IMR-90 (cell line): ENCODE data around the gene LSM6. TPM values are rescaled to one million over a fixed set of nuclear protein-coding genes. Genes with fewer than 3 reads are reported as not detected.

Source experiments
- ATAC-seq: fragments of 200-7000 bp; cut with Tn5 transposase; 2 replicates; pipeline ENCODE4 v1.9.1; 2020; ENCODE audit warnings: low read depth, mild to moderate bottlenecking, moderate library complexity
- Bru-seq: library from RNA; stranded (reverse); fragments of 400-500 nt; gene quantifications from one replicate; lab custom pipeline; 2021; lab: Mats Ljungman, UMichigan
- BruChase-seq, 2 experiments: library from RNA; stranded (reverse); fragments of 400-500 nt; gene quantifications; one replicate each; lab custom pipeline; 2021; lab: Mats Ljungman, UMichigan
- BruUV-seq: library from RNA; stranded (reverse); fragments of 400-500 nt; replicated peaks from 2 replicates; lab custom pipeline; 2021; lab: Mats Ljungman, UMichigan
- CTCF ChIA-PET: fragments of 300-600 bp; formaldehyde crosslinking; extraction: SDS; loops from one replicate; lab custom pipeline; 2021; ENCODE audit warnings: antibody characterized with exemption; lab: Yijun Ruan, JAX
- POLR2A ChIA-PET: fragments of 300-600 bp; sonication (Branson Sonifier 250); formaldehyde crosslinking; loops from one replicate; lab custom pipeline; 2022; ENCODE audit warnings: antibody characterized with exemption; ENCODE audit not compliant: unreplicated experiment; lab: Charles Lee
- DNase-seq: peaks from one replicate; pipeline ENCODE4 v3.0.0; 2013
- H2AFZ ChIP-seq: replicated peaks from 2 replicates; pipeline ENCODE3; 2013; ENCODE audit warnings: low read length, mild to moderate bottlenecking; ENCODE audit not compliant: poor library complexity
- H2AK5ac ChIP-seq: 2 replicates; pipeline ENCODE4 v1.6.1; 2013; ENCODE audit warnings: low read depth, low read length, inconsistent platforms
- H2AK9ac ChIP-seq: replicated peaks from 2 replicates; pipeline ENCODE3; 2013; ENCODE audit warnings: mild to moderate bottlenecking, low read depth, low read length, moderate library complexity; ENCODE audit not compliant: poor library complexity
- H2BK120ac ChIP-seq: 2 replicates; pipeline ENCODE4 v1.6.1; 2013; ENCODE audit warnings: low read depth, low read length, inconsistent platforms
- H2BK15ac ChIP-seq: 3 replicates; pipeline ENCODE4 v1.6.1; 2013; ENCODE audit warnings: low read depth, low read length, inconsistent platforms
- H2BK20ac ChIP-seq: 2 replicates; pipeline ENCODE4 v1.6.1; 2013; ENCODE audit warnings: low read depth, mild to moderate bottlenecking, inconsistent platforms, low read length, moderate library complexity
- H2BK5ac ChIP-seq: 2 replicates; pipeline ENCODE4 v1.6.1; 2013; ENCODE audit warnings: mild to moderate bottlenecking, low read depth, low read length, inconsistent platforms; ENCODE audit not compliant: poor library complexity, severe bottlenecking
- H3K14ac ChIP-seq: replicated peaks from 2 replicates; pipeline ENCODE4 v1.6.1; 2013; ENCODE audit warnings: low read depth, low read length, inconsistent platforms
- H3K18ac ChIP-seq: 2 replicates; pipeline ENCODE4 v1.6.1; 2013; ENCODE audit warnings: low read depth, low read length, control low read depth
- H3K23ac ChIP-seq: 2 replicates; pipeline ENCODE4 v1.6.1; 2013; ENCODE audit warnings: low read depth, low read length, inconsistent platforms
- H3K27ac ChIP-seq: 2 replicates; pipeline ENCODE4 v1.5.1; 2013; ENCODE audit warnings: mild to moderate bottlenecking, control low read depth, low read length; ENCODE audit not compliant: insufficient read depth
- H3K27me3 ChIP-seq: 2 replicates; pipeline ENCODE4 v1.6.1; 2013; ENCODE audit warnings: low read length; ENCODE audit not compliant: control insufficient read depth, insufficient read depth
- H3K36me3 ChIP-seq: 2 replicates; pipeline ENCODE4 v1.6.1; 2013; ENCODE audit warnings: low read length, mixed read lengths; ENCODE audit not compliant: control insufficient read depth, insufficient read depth
- H3K4ac ChIP-seq: 2 replicates; pipeline ENCODE4 v1.6.1; 2013; ENCODE audit warnings: low read depth, low read length, inconsistent platforms
- H3K4me1 ChIP-seq: 2 replicates; pipeline ENCODE4 v1.6.1; 2013; ENCODE audit warnings: low read length, mixed read lengths; ENCODE audit not compliant: control insufficient read depth, insufficient read depth
- H3K4me2 ChIP-seq: 2 replicates; pipeline ENCODE4 v1.6.1; 2013; ENCODE audit warnings: low read depth, mild to moderate bottlenecking, control low read depth, low read length, moderate library complexity
- H3K4me3 ChIP-seq: 2 replicates; pipeline ENCODE4 v1.5.1; 2013; ENCODE audit warnings: low read depth, mild to moderate bottlenecking, control low read depth, low read length, moderate library complexity; ENCODE audit not compliant: insufficient read depth
- H3K56ac ChIP-seq: 2 replicates; pipeline ENCODE4 v1.6.1; 2013; ENCODE audit warnings: low read length, inconsistent platforms; ENCODE audit not compliant: insufficient read depth; ENCODE audit errors: extremely low read depth
- H3K79me1 ChIP-seq, 2 experiments: 2 replicates each; pipeline ENCODE4 v1.6.1; 2013; ENCODE audit warnings: low read length in 2 of 2, inconsistent platforms in 1 of 2, low read depth in 1 of 2
- H3K9ac ChIP-seq: 2 replicates; pipeline ENCODE4 v1.6.1; 2013; ENCODE audit warnings: low read depth, low read length, control low read depth
- H3K9me1 ChIP-seq: 2 replicates; pipeline ENCODE4 v1.6.1; 2013; ENCODE audit warnings: low read length, inconsistent platforms; ENCODE audit not compliant: insufficient read depth
- H3K9me3 ChIP-seq: 2 replicates; pipeline ENCODE4 v1.6.1; 2013; ENCODE audit warnings: low read length; ENCODE audit not compliant: control insufficient read depth, insufficient read depth
- H4K20me1 ChIP-seq: 2 replicates; pipeline ENCODE4 v1.6.1; 2013; ENCODE audit warnings: low read length, inconsistent platforms; ENCODE audit not compliant: insufficient read depth
- H4K5ac ChIP-seq: 2 replicates; pipeline ENCODE4 v1.6.1; 2013; ENCODE audit warnings: mild to moderate bottlenecking, low read depth, low read length, control low read depth
- H4K8ac ChIP-seq, 2 experiments: 2 replicates each; pipeline ENCODE4 v1.6.1; 2013; ENCODE audit warnings: low read depth in 2 of 2, low read length in 2 of 2, control low read depth in 1 of 2, inconsistent platforms in 1 of 2
- H4K91ac ChIP-seq: 2 replicates; pipeline ENCODE4 v1.6.1; 2013; ENCODE audit warnings: low read depth, low read length, inconsistent platforms; ENCODE audit not compliant: insufficient read depth
- BHLHE40 ChIP-seq: fragments of 150-350 bp; IDR thresholded peaks from 2 replicates; pipeline ENCODE4 v1.6.1; 2016; ENCODE audit warnings: mild to moderate bottlenecking, low read depth, low read length
- CTCF ChIP-seq: conservative IDR thresholded peaks from 2 replicates; pipeline ENCODE4 v1.5.1; 2012; ENCODE audit warnings: mild to moderate bottlenecking, low read depth, low read length, improper control_type of control experiment
- ELK1 ChIP-seq: fragments of 150-350 bp; IDR thresholded peaks from 2 replicates; pipeline ENCODE4 v1.6.1; 2016; ENCODE audit warnings: low read depth, mild to moderate bottlenecking, low read length, moderate library complexity, borderline replicate concordance
- MAFK ChIP-seq: IDR thresholded peaks from 2 replicates; pipeline ENCODE4 v1.6.1; 2012; ENCODE audit warnings: low read depth, low read length, improper control_type of control experiment
- RAD21 ChIP-seq: IDR thresholded peaks from 2 replicates; pipeline ENCODE4 v1.6.1; 2012; ENCODE audit warnings: low read length, improper control_type of control experiment
- RCOR1 ChIP-seq: IDR thresholded peaks from 2 replicates; pipeline ENCODE4 v1.6.1; 2012; ENCODE audit warnings: mild to moderate bottlenecking, low read length, improper control_type of control experiment; ENCODE audit not compliant: insufficient replicate concordance
- RFX5 ChIP-seq: IDR thresholded peaks from 2 replicates; pipeline ENCODE4 v1.8.0; 2012; ENCODE audit warnings: low read depth, mild to moderate bottlenecking, low read length, moderate library complexity
- SMC3 ChIP-seq: fragments of 150-350 bp; IDR thresholded peaks from 2 replicates; pipeline ENCODE4 v1.6.1; 2016; ENCODE audit warnings: low read depth, mild to moderate bottlenecking, antibody characterized with exemption, low read length, moderate library complexity
- USF2 ChIP-seq: fragments of 150-350 bp; IDR thresholded peaks from 2 replicates; pipeline ENCODE4 v1.6.1; 2017; ENCODE audit warnings: mild to moderate bottlenecking, antibody characterized with exemption, low read length, low read depth
- WGBS, 2 experiments: methylation state at CpG; one replicate each; pipeline versions ENCODE4 v1.1.5 to v1.1.7; 2013; ENCODE audit warnings: missing lambda C conversion rate in 2 of 2; ENCODE audit not compliant: insufficient read length in 1 of 2; ENCODE audit errors: extremely low coverage in 2 of 2; 5-methylcytosine and 5-hydroxymethylcytosine counted together
- dilution Hi-C: fragments of 300-500 bp; cut with HindIII; formaldehyde crosslinking; loops from one replicate; pipeline ENCODE4 v1.14.3; 2018; ENCODE audit warnings: low sequenced_read_pairs; ENCODE audit not compliant: unreplicated experiment
- in situ Hi-C: fragments of 300-500 bp; cut with MboI; formaldehyde crosslinking; loops from 3 replicates; pipeline ENCODE4 v1.14.3; 2019; ENCODE audit warnings: low sequenced_read_pairs, inconsistent platforms, mixed read lengths
- intact Hi-C: fragments of 100-400 bp; cut with micrococcal nuclease; formaldehyde crosslinking; loops from 2 replicates; pipeline ENCODE4 v1.10.0; 2022
- long read RNA-seq: library from polyadenylated mRNA; unstranded; transcript quantifications from one replicate; pipeline ENCODE4 v2.0.0, GENCODE V29; 2021; ENCODE audit not compliant: unreplicated experiment
- polyA plus RNA-seq, 3 experiments: library from polyadenylated mRNA; depleted of rRNA; stranded (reverse); fragments of >200 nt; gene quantifications; 2 replicates each; pipeline ENCODE4 v1.2.3, GENCODE V29; 2012; ENCODE audit warnings: low replicate concordance in 1 of 3
- total RNA-seq: library from RNA; depleted of rRNA; stranded (reverse); fragments of >200 nt; gene quantifications from 2 replicates; pipeline ENCODE4 v1.2.3, GENCODE V29; 2012; rRNA removed

Gene LSM6
- 13.4 and 33.1 TPM in 2 replicates for total RNA-seq
- 15.4 and 17.4 TPM in 2 replicates for polyA plus RNA-seq (2012; rRNA removed)
- polyA plus RNA-seq (2012; cell fraction: cytosol; rRNA removed) = 10.2 and 21.6 TPM in 2 replicates
- polyA plus RNA-seq (2012; cell fraction: nucleus; rRNA removed; ENCODE audit: low replicate concordance) = 3.1 and 9.5 TPM in 2 replicates
- percentile 72 among the genes with signal in this experiment for Bru-seq, nascent RNA
- BruChase-seq, experiment 1, labeled RNA remaining after a 6-hour chase = percentile 45 among the genes with signal in this experiment
- percentile 54 among the genes with signal in this experiment for BruChase-seq, experiment 2, labeled RNA remaining after a 2-hour chase
- long read RNA-seq, transcript LSM6-201 (4 exons, 2,259 nt) = major isoform, 5 of 14 reads
- long read RNA-seq, partial matches to known transcripts = 9 of 14 reads
- long read RNA-seq, other reads (novel, unspliced or antisense) = 0 of 14 reads

GRCh38 chr4:146175541-146176453, at the start of gene LSM6:
Gene LSM6 (plus strand): TSS chr4:146175718. CDS start chr4:146182922, 7,204 bp downstream.
- H4K8ac ChIP-seq = peak within 1 kb of the TSS; percentile 64 to 80
- H2AK9ac ChIP-seq = peak within 1 kb of the TSS; percentile 81
- peaks cover 21 to 23% of the 10 kb centered on the region in 2 experiments for H3K79me1 ChIP-seq
- H2BK20ac ChIP-seq = no peak within 1 kb of the TSS
- dilution Hi-C loops = no loop called here
- H4K5ac ChIP-seq = no peak within 1 kb of the TSS; the same call in 1 of the 2 replicates
- H2BK15ac ChIP-seq = no peak within 1 kb of the TSS
- peak within 1 kb of the TSS; percentile 97 for H2AFZ ChIP-seq
- in situ Hi-C loops = no loop called here
- no peak within 1 kb of the TSS for H3K18ac ChIP-seq
- H2BK120ac ChIP-seq = peak within 1 kb of the TSS; percentile 56; the same call in 1 of the 2 replicates
- ChIA-PET CTCF (no interaction called here), POLR2A (interaction anchor here (0.6 kb wide), 1 partner anchor 107 kb away, joined by 3 read pairs; no protein-coding TSS in a partner anchor)
- peak within 1 kb of the TSS; percentile 53 for H3K27ac ChIP-seq
- DNase-seq = peak; percentile 85
- H3K23ac ChIP-seq = peak within 1 kb of the TSS; percentile 76
- WGBS, 2 experiments = no CpG with 5 or more reads among the region's 75 CpGs
- peak; percentile 96 for ATAC-seq
- intact Hi-C loops = loop anchor here (1.0 to 5.0 kb wide), 2 partner anchors 238 to 556 kb away; partner anchors contain the start of genes MMAA and ZNF827
- no peak within 1 kb of the TSS for H2AK5ac ChIP-seq
- peak within 1 kb of the TSS; percentile 87 for H3K4me2 ChIP-seq
- H3K14ac ChIP-seq = peak within 1 kb of the TSS; percentile 62
- peaks cover 4% of the 10 kb centered on the region; the same call in 1 of the 2 replicates for H3K9me1 ChIP-seq
- no peaks in the 10 kb centered on the region; the same call in 1 of the 2 replicates for H3K36me3 ChIP-seq
- peak within 1 kb of the TSS; percentile 49; the same call in 1 of the 2 replicates for H4K91ac ChIP-seq
- H2BK5ac ChIP-seq = peak within 1 kb of the TSS; percentile 52
- H3K56ac ChIP-seq = peak within 1 kb of the TSS; percentile 57
- no peaks in the 10 kb centered on the region for H3K27me3 ChIP-seq
- peak within 1 kb of the TSS; percentile 77 for H3K9ac ChIP-seq
- no peaks in the 10 kb centered on the region for H3K9me3 ChIP-seq
- H4K20me1 ChIP-seq = peaks cover 5% of the 10 kb centered on the region; the same call in 1 of the 2 replicates
- peak within 1 kb of the TSS; percentile 59 for H3K4ac ChIP-seq
- peaks cover 3% of the 10 kb centered on the region; the same call in 1 of the 2 replicates for H3K4me1 ChIP-seq
- TSS peak; percentile 29 for BruUV-seq
- peak within 1 kb of the TSS; percentile 60 for H3K4me3 ChIP-seq
- TF ChIP-seq RAD21 (no peak), ELK1 (no peak), USF2 (no peak), RFX5 (no peak), MAFK (peak; percentile 30; the same call in 1 of the 2 replicates), SMC3 (no peak), CTCF (0 out of 2 replicates have a peak, but pooled peaks have one; percentile 5), RCOR1 (no peak), BHLHE40 (no peak)
